Measurements from ENCODE around the gene CFTR.

DNA sequence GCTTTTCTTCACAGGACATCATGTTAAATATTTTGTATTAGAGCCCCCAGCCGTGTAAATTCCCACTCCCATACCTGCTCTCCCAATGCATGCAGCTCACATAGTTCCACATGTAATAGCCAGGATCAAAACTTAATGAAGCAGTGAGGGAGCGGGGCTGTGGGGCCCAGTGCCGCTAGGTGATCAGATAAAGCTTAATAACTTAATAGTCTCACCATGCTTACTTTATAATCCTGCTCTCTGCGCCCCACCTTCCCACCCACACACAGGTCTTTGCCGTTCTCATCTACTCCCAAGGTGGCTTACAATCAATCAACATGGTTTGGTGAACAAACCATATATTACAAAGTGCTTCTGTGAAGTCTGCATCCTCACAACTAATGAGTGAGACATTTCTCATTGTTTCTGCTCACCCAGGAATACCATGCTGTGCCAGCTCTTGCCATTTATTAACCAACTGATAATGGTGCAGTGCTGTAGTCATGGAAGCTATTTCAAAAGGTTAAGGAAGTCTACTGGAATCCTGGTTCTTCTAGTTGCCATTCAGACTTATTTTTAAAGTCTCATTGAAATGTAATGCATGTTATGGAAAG lies 237.0 kb downstream of the CFTR start:
- TF ChIP-seq, protein P1, sequence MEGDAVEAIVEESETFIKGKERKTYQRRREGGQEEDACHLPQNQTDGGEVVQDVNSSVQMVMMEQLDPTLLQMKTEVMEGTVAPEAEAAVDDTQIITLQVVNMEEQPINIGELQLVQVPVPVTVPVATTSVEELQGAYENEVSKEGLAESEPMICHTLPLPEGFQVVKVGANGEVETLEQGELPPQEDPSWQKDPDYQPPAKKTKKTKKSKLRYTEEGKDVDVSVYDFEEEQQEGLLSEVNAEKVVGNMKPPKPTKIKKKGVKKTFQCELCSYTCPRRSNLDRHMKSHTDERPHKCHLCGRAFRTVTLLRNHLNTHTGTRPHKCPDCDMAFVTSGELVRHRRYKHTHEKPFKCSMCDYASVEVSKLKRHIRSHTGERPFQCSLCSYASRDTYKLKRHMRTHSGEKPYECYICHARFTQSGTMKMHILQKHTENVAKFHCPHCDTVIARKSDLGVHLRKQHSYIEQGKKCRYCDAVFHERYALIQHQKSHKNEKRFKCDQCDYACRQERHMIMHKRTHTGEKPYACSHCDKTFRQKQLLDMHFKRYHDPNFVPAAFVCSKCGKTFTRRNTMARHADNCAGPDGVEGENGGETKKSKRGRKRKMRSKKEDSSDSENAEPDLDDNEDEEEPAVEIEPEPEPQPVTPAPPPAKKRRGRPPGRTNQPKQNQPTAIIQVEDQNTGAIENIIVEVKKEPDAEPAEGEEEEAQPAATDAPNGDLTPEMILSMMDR (IDR thresholded peaks at IDR 0.05; ENCODE audit: low read depth, low read length): no peak
- no peak for TF ChIP-seq EZH2phosphoT487 (IDR thresholded peaks at IDR 0.05; ENCODE audit: low read depth)

Measured in OCI-LY3 (cell line).